Stimulated activated CD8-positive, alpha-beta memory T cell treated with anti-CD3 and anti-CD28 coated beads, Interleukin-15, amount 100 ng/mL, for 4 hours (primary cell): Measurements from ENCODE around the gene PRCC.

ENCODE experiments used
- DNase-seq, 2 donors: peaks; one replicate each; pipeline ENCODE4 v3.0.0-alpha.2; 2020; ENCODE audit warnings: low read depth in 2 of 2

The PRCC gene

GRCh38 chr1:156841295-156841855 is 74.0 kb downstream of the PRCC start:
- no peak for DNase-seq

GRCh38 chr1:156842618-156843300 is 75.4 kb downstream of the PRCC start:
- no peak for DNase-seq

GRCh38 chr1:156844102-156844501 is 76.8 kb downstream of the PRCC start:
- DNase-seq: no peak

- DNase-seq: no peak
These were observed 77.3 kb downstream of the PRCC start for GRCh38 chr1:156844638-156845037.

GRCh38 chr1:156845055-156845952 is 78.0 kb downstream of the PRCC start:
- DNase-seq: no peak

- DNase-seq: no peak
These were observed 78.7 kb downstream of the PRCC start for GRCh38 chr1:156845953-156846545.

- DNase-seq: no peak
These were observed 79.3 kb downstream of the PRCC start for GRCh38 chr1:156846643-156847042.

- no peak for DNase-seq
These were observed 80.5 kb downstream of the PRCC start for GRCh38 chr1:156847591-156848460.

GRCh38 chr1:156848461-156849150 is 81.3 kb downstream of the PRCC start:
- DNase-seq: peak in 1 of 2 donors; percentile 26

GRCh38 chr1:156849151-156849496 is 81.8 kb downstream of the PRCC start:
- no peak for DNase-seq
